ENCODE measurements around the gene MSL1. TPM values are rescaled to one million over a fixed set of nuclear protein-coding genes. Genes with fewer than 3 reads are reported as not detected.

MSL1 gene
- total RNA-seq, 2 donors from 2014 or later, result 42.2 to 52.5 TPM

DNA sequence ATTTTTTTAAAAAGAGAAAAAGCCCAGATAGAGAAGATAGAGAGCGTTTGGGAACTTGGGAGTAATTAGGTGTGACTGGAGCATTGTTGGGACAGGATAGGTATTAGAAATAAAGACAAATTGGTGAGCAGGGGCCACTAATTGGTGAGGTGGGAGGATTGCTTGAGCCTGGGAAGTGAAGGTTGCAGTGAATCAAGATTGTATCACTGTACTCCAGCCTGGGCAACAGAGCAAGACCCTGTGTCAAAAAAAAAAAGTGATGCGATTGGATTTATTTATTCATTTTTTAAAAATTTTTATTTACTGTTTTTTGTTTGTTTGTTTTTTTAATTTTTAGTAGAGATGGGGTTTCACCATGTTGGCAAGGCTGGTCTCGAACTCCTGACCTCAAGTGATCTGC is 23.7 kb downstream of the MSL1 start:
- Histone ChIP-seq H3K4me1 (peaks cover 0 to 20% of the 10 kb centered on the region in 2 donors), H3K9me3 (no peaks in the 10 kb centered on the region), H3K27me3 (no peaks in the 10 kb centered on the region), H3K4me3 (no peak overlapping the region), H3K27ac (no peak overlapping the region), H3K36me3 (peaks cover 45% of the 10 kb centered on the region)
- no peak for DNase-seq (ENCODE audit: low spot score)
- TF ChIP-seq, protein P1, sequence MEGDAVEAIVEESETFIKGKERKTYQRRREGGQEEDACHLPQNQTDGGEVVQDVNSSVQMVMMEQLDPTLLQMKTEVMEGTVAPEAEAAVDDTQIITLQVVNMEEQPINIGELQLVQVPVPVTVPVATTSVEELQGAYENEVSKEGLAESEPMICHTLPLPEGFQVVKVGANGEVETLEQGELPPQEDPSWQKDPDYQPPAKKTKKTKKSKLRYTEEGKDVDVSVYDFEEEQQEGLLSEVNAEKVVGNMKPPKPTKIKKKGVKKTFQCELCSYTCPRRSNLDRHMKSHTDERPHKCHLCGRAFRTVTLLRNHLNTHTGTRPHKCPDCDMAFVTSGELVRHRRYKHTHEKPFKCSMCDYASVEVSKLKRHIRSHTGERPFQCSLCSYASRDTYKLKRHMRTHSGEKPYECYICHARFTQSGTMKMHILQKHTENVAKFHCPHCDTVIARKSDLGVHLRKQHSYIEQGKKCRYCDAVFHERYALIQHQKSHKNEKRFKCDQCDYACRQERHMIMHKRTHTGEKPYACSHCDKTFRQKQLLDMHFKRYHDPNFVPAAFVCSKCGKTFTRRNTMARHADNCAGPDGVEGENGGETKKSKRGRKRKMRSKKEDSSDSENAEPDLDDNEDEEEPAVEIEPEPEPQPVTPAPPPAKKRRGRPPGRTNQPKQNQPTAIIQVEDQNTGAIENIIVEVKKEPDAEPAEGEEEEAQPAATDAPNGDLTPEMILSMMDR (IDR thresholded peaks at IDR 0.05), result no peak

DNA sequence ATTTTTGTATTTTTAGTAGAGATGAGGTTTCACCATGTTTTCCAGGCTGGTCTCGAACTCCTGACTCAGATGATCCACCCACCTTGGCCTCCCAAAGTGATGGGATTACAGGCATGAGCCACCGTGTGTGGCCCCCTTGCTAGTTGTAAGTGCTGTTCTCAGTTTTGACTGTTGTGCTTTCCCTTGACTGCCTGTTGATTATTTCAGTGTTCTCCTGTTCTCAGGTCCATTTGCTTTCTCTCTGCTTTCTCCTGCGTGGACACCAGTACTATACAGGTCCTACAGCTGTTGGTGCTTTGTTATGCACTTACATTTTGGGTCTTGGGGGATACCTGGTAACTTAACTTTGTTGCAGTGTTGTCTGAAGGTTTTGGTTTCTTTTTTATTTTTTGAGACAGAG is 26.8 kb downstream of the MSL1 start:
- TF ChIP-seq, protein P1 (IDR thresholded peaks at IDR 0.05), result no peak
- no peak overlapping the region for H3K27ac ChIP-seq
- H3K4me1 ChIP-seq, result peaks cover 0 to 7% of the 10 kb centered on the region in 2 donors
- no peaks in the 10 kb centered on the region for H3K9me3 ChIP-seq
- H3K27me3 ChIP-seq, result no peaks in the 10 kb centered on the region
- no peak overlapping the region for H3K4me3 ChIP-seq
- no peak for DNase-seq (ENCODE audit: low spot score)
- H3K36me3 ChIP-seq, result peaks cover 36% of the 10 kb centered on the region

DNA sequence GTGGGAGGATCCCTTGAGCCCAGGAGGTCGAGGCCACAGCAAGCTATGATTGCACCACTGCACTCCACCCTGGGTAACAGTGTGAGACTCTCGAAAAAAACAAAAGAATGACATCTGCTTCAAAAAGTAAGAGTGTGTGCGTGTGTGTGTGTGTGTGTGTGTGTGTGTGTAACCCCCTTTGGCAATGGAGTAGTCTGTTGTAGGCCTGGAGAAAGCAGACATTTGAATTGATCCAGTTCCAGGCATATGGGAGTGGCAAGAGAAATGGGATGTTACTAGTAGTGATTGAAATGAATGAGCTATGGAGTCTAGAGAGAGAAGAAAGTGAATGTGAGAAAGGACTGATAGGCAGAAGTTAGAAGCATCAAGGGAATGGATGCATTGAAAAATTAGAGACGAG is 28.5 kb downstream of the MSL1 start:
- H3K4me1 ChIP-seq, result peaks cover 0 to 7% of the 10 kb centered on the region in 2 donors
- H3K4me3 ChIP-seq, result no peak overlapping the region
- DNase-seq (ENCODE audit: low spot score), result no peak
- H3K9me3 ChIP-seq, result no peaks in the 10 kb centered on the region
- H3K27ac ChIP-seq, result no peak overlapping the region
- H3K36me3 ChIP-seq, result peaks cover 49% of the 10 kb centered on the region
- TF ChIP-seq, protein P1 (IDR thresholded peaks at IDR 0.05), result no peak
- H3K27me3 ChIP-seq, result no peaks in the 10 kb centered on the region

DNA sequence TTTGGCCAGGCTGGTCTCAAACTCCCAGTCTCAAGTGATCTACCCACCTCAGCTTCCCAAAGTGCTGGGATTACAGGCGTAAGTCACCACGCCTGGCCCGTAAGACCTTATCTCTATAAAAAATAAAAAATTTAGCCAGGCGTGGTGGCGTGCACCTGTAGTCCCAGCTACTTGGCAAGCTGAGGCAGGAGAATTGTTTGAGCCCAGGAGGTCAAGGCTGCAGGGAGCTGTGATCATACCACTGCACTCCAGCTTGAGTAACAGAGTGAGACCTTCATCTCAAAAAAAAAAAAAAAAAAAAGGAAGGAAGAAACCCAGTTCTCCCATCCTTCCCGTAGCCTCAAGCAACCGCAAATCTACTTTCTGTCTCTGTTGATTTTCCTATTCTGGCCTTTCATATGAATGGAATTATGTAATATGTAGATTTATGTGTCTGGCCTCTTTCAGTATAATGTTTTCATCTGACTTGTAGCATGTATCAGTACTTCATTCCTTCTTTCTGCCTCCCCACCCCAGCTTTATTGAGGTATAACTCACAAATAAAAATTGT is 29.7 kb downstream of the MSL1 start:
- no peak overlapping the region for H3K27ac ChIP-seq
- H3K27me3 ChIP-seq, result no peaks in the 10 kb centered on the region
- H3K4me3 ChIP-seq, result no peak overlapping the region
- peaks cover 59% of the 10 kb centered on the region for H3K36me3 ChIP-seq
- no peaks in the 10 kb centered on the region for H3K9me3 ChIP-seq
- TF ChIP-seq, protein P1 (IDR thresholded peaks at IDR 0.05), result no peak
- peaks cover 0 to 7% of the 10 kb centered on the region in 2 donors for H3K4me1 ChIP-seq
- no peak for DNase-seq (ENCODE audit: low spot score)

DNA sequence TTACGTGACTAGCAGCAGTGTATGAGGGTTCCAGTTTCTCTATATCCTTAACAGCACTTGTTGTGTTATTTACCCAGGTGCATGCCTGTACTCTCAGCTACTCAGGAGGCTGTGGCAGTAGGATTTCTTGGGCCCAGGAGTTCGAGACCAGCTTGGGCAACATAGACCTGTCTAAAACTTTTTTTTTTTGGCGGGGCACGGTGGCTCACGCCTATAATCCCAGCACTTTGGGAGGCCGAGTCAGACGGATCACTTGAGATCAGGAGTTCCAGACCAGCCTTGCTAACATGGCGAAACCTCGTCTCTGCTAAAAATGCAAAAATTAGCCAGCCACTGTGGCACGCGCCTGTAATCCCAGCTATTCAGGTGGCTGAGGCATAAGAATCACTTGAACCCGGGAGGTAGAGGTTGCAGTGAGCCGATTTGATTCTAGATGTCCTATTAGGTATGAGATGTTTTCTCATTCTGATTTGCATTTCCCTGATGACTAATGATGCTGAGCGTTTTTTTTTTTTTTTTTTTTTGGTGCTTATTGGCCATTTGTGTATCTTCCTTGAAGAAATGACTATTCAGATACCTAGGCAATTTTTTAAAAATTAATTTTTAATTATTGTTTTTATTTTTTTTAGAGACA is 31.9 kb downstream of the MSL1 start:
- DNase-seq (ENCODE audit: low spot score), result no peak
- H3K36me3 ChIP-seq, result peaks cover 41% of the 10 kb centered on the region
- no peak overlapping the region for H3K4me3 ChIP-seq
- TF ChIP-seq, protein P1 (IDR thresholded peaks at IDR 0.05), result no peak
- H3K27me3 ChIP-seq, result no peaks in the 10 kb centered on the region
- H3K27ac ChIP-seq, result no peak overlapping the region
- H3K4me1 ChIP-seq, result peaks cover 0 to 7% of the 10 kb centered on the region in 2 donors
- H3K9me3 ChIP-seq, result no peaks in the 10 kb centered on the region

DNA sequence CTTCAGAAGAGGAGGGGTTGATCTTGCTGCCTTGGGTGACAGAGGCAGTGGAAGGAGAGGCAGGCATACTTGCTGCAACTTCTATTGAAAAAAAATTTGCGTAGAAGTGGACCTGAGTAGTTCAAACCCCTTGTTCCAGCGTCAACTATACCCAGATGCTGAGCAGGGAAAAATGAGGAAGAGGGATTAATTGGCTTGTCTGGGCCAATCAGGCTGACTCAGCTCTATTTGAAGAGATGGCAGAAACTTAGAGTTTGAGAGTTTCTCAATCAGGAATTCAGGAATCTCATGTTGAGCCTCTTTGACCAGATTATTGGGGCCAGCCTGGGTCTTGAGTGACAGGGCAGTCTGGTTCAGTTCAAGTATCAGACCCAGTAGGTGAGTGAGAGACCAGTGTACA is 36.2 kb downstream of the MSL1 start:
- no peaks in the 10 kb centered on the region for H3K27me3 ChIP-seq
- H3K36me3 ChIP-seq, result peaks cover 52% of the 10 kb centered on the region
- no peak overlapping the region for H3K27ac ChIP-seq
- no peak for DNase-seq (ENCODE audit: low spot score)
- no peak overlapping the region for H3K4me3 ChIP-seq
- TF ChIP-seq, protein P1 (IDR thresholded peaks at IDR 0.05), result no peak
- H3K4me1 ChIP-seq, result peaks cover 0 to 7% of the 10 kb centered on the region in 2 donors
- H3K9me3 ChIP-seq, result no peaks in the 10 kb centered on the region
